ENCODE measurements around the gene PHOX2A.

PHOX2A gene

GRCh38 chr11:72220696-72221363, 23.1 kb downstream of the PHOX2A start (continued):
- TF ChIP-seq ZFP30 (CRISPR knock-in tag; IDR thresholded peaks at IDR 0.05), result no peak
- TF ChIP-seq SNAI2 (CRISPR knock-in tag; IDR thresholded peaks at IDR 0.05), result no peak
- no peak for TF ChIP-seq ZC3H10 (CRISPR knock-in tag; IDR thresholded peaks at IDR 0.05)
- TF ChIP-seq ZFP3 (CRISPR knock-in tag; IDR thresholded peaks at IDR 0.05), result no peak
- no peak for TF ChIP-seq PATZ1 (CRISPR knock-in tag; IDR thresholded peaks at IDR 0.05; ENCODE audit: borderline replicate concordance)

GRCh38 chr11:72218251-72218745, 25.7 kb downstream of the PHOX2A start:
- no peak for TF ChIP-seq ZFP3 (CRISPR knock-in tag; IDR thresholded peaks at IDR 0.05)
- no peak for TF ChIP-seq GLIS3 (CRISPR knock-in tag; IDR thresholded peaks at IDR 0.05)
- no peak for TF ChIP-seq TSHZ2 (CRISPR knock-in tag; IDR thresholded peaks at IDR 0.05)
- ATAC-seq, result no peak

- TF ChIP-seq TCF4 (CRISPR knock-in tag; IDR thresholded peaks at IDR 0.05; ENCODE audit: borderline replicate concordance), result no peak
- TF ChIP-seq SNAI2 (CRISPR knock-in tag; IDR thresholded peaks at IDR 0.05), result no peak
- no peak for TF ChIP-seq TOX (CRISPR knock-in tag; IDR thresholded peaks at IDR 0.05; ENCODE audit: borderline replicate concordance)
- no peak for TF ChIP-seq ZFP30 (CRISPR knock-in tag; IDR thresholded peaks at IDR 0.05)
- no peak for TF ChIP-seq ZNF70 (CRISPR knock-in tag; IDR thresholded peaks at IDR 0.05)
- no peak for TF ChIP-seq CSRNP3 (CRISPR knock-in tag; IDR thresholded peaks at IDR 0.05)
- TF ChIP-seq TSHZ2 (CRISPR knock-in tag; IDR thresholded peaks at IDR 0.05), result no peak
- TF ChIP-seq CREB5 (CRISPR knock-in tag; IDR thresholded peaks at IDR 0.05; ENCODE audit: low read depth), result no peak
- TF ChIP-seq ZNF8 (CRISPR knock-in tag; IDR thresholded peaks at IDR 0.05), result no peak
- no peak for TF ChIP-seq ZNF565 (CRISPR knock-in tag; conservative IDR thresholded peaks at IDR 0.05; ENCODE audit: low read depth)
- ATAC-seq, result no peak
Measured at GRCh38 chr11:72217841-72218240, 26.1 kb downstream of the PHOX2A start.

GRCh38 chr11:72216638-72217037, 27.3 kb downstream of the PHOX2A start, which contains the start of gene FOLR2:
Gene FOLR2 (plus strand): TSS chr11:72216794. CDS start chr11:72218585, 1,791 bp downstream.
- no peak for ATAC-seq
- TF ChIP-seq PATZ1 (CRISPR knock-in tag; IDR thresholded peaks at IDR 0.05; ENCODE audit: borderline replicate concordance), result no peak
- TF ChIP-seq PPARA (CRISPR knock-in tag; IDR thresholded peaks at IDR 0.05; ENCODE audit: borderline replicate concordance), result no peak
- TF ChIP-seq GLIS3 (CRISPR knock-in tag; IDR thresholded peaks at IDR 0.05), result no peak
- TF ChIP-seq ZNF8 (CRISPR knock-in tag; IDR thresholded peaks at IDR 0.05), result no peak
- TF ChIP-seq SNAI2 (CRISPR knock-in tag; IDR thresholded peaks at IDR 0.05), result no peak
- no peak for TF ChIP-seq ZFP3 (CRISPR knock-in tag; IDR thresholded peaks at IDR 0.05)
- no peak for TF ChIP-seq ARNTL (CRISPR knock-in tag; IDR thresholded peaks at IDR 0.05; ENCODE audit: borderline replicate concordance, low read depth)
- no peak for TF ChIP-seq OSR1 (CRISPR knock-in tag; IDR thresholded peaks at IDR 0.05)
- TF ChIP-seq ZC3H10 (CRISPR knock-in tag; IDR thresholded peaks at IDR 0.05), result no peak
- TF ChIP-seq POU6F1 (CRISPR knock-in tag; IDR thresholded peaks at IDR 0.05; ENCODE audit: borderline replicate concordance, low read depth), result no peak
- no peak for TF ChIP-seq ISL1 (CRISPR knock-in tag; IDR thresholded peaks at IDR 0.05)

Data from SK-N-SH treated with all-trans-retinoic acid at 6 μM for 48 hours (cell line).